Mucosa of rectum (tissue), 2 donors: ENCODE measurements around the gene SHISAL2A.

Source experiments
- H3K27ac ChIP-seq, 2 donors: one replicate each; pipeline ENCODE4 v1.7.0; 2013; ENCODE audit warnings: inconsistent platforms in 2 of 2, low read depth in 2 of 2, low read length in 2 of 2
- H3K27me3 ChIP-seq, 2 donors: one replicate each; pipeline ENCODE4 v1.7.0; 2013; ENCODE audit warnings: low read length in 2 of 2; ENCODE audit not compliant: control insufficient read depth in 2 of 2, insufficient read depth in 2 of 2
- H3K36me3 ChIP-seq, 2 donors: one replicate each; pipeline ENCODE4 v1.7.0; 2013; ENCODE audit warnings: low read length in 2 of 2; ENCODE audit not compliant: control insufficient read depth in 2 of 2, insufficient read depth in 2 of 2
- H3K4me1 ChIP-seq, 2 donors: one replicate each; pipeline ENCODE4 v1.7.0; 2013; ENCODE audit warnings: low read length in 2 of 2, mild to moderate bottlenecking in 1 of 2; ENCODE audit not compliant: control insufficient read depth in 2 of 2, insufficient read depth in 2 of 2
- H3K4me3 ChIP-seq, 2 donors: one replicate each; pipeline ENCODE4 v1.7.0; 2013; ENCODE audit warnings: low read length in 2 of 2
- H3K9ac ChIP-seq, 2 donors: one replicate each; pipeline ENCODE4 v1.7.0; 2013; ENCODE audit warnings: low read length in 2 of 2, low read depth in 1 of 2, mild to moderate bottlenecking in 1 of 2
- H3K9me3 ChIP-seq, 2 donors: one replicate each; pipeline ENCODE4 v1.7.0; 2013; ENCODE audit warnings: low read length in 2 of 2; ENCODE audit not compliant: control insufficient read depth in 2 of 2
- donor health status: healthy.
- donor health status: Normal muscosa, but diverticular disease.

Gene SHISAL2A

DNA sequence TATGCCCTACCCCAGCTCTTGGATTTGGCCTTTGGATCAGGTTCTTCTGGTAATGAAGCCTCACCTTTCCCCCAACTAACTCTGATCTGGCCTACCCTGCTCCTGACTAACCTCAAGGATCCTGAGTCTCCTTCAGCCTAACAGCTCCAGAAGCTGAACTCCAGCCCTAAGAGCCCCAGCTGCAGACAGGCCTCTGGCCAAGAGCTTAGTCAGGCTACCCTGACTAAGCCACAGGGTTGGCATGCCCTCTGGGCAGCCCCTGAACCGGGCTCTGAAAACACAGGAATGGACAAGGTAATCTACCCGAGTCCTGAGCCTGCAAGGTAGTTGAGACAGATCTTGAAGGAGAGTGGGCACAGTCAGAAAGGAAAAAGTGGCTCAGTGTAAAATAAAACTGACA, 35.7 kb downstream of the SHISAL2A start:
- Histone ChIP-seq H3K4me3 (no peak overlapping the region), H3K9ac (no peak overlapping the region), H3K4me1 (no peaks in the 10 kb centered on the region), H3K9me3 (no peaks in the 10 kb centered on the region), H3K36me3 (no peaks in the 10 kb centered on the region), H3K27ac (no peak overlapping the region), H3K27me3 (no peaks in the 10 kb centered on the region)

DNA sequence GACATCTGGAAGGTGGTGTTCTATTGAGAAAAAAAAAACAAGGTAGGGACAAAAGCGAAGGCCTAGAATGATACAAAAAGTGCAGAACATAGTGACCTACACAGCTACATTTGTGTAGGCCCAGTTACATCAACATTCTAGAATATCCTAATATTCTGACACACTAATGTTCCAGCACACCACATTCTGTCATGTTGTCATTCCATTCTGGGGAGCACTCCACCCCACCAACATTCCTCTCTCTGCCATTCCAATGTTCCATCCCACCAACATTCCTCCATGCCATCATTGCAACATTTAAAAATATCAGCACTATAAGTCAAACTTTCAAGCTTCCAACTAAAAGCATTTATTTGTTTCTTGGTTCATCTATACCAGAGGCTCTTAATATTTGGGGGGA, 36.7 kb downstream of the SHISAL2A start:
- H3K9me3 ChIP-seq: no peaks in the 10 kb centered on the region

DNA sequence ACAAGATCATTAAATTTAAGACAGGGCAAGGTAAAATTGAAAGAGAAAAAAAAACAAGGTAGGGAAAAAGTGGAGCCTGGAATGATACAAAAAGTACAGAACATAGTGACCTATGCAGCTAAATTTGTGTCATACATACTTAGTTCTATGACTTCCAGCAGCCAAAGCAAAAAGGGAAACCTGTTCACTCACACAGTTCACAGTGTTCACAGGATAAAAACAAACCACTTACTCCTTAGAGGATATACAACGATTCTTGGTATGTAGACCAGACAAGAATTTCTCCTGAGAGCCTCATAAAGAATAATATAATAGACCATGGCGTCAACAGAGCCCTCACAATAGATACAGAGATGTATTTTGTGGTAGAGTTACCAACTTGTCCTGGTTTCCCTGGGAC, 37.6 kb downstream of the SHISAL2A start:
- Histone ChIP-seq H3K9me3 (no peaks in the 10 kb centered on the region), H3K9ac (no peak overlapping the region), H3K4me3 (no peak overlapping the region), H3K27ac (no peak overlapping the region), H3K36me3 (no peaks in the 10 kb centered on the region), H3K27me3 (no peaks in the 10 kb centered on the region), H3K4me1 (no peaks in the 10 kb centered on the region)

More for the DNA sequence above, 36.7 kb downstream of the SHISAL2A start:
- H3K4me1 ChIP-seq: no peaks in the 10 kb centered on the region
- H3K36me3 ChIP-seq: no peaks in the 10 kb centered on the region
- H3K4me3 ChIP-seq: no peak overlapping the region
- H3K9ac ChIP-seq: no peak overlapping the region
- H3K27ac ChIP-seq: no peak overlapping the region
- H3K27me3 ChIP-seq: no peaks in the 10 kb centered on the region

DNA sequence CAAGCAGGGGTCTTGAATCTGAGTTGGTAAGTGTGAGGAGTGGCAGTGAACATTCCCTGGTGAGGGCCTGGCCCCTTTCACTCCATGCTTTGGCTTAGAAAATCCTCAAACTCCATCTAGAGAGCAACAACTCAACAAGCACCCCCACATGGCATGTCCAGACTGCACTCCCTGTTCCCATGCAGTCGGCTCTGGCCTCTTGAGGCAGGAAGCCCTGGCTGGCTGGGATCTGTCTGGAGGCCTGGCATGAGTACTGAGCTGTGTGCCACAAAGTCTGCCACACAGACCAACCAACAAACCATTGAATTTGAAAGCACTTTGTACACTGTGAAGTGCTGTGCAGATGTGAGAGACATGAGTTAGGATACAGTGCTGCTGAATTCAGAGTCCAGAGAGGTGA, 40.0 kb downstream of the SHISAL2A start:
- no peaks in the 10 kb centered on the region for H3K9me3 ChIP-seq
- no peak overlapping the region for H3K9ac ChIP-seq
- no peak overlapping the region for H3K27ac ChIP-seq
- H3K4me3 ChIP-seq: no peak overlapping the region
- no peaks in the 10 kb centered on the region for H3K27me3 ChIP-seq
- H3K36me3 ChIP-seq: no peaks in the 10 kb centered on the region
- no peaks in the 10 kb centered on the region for H3K4me1 ChIP-seq

DNA sequence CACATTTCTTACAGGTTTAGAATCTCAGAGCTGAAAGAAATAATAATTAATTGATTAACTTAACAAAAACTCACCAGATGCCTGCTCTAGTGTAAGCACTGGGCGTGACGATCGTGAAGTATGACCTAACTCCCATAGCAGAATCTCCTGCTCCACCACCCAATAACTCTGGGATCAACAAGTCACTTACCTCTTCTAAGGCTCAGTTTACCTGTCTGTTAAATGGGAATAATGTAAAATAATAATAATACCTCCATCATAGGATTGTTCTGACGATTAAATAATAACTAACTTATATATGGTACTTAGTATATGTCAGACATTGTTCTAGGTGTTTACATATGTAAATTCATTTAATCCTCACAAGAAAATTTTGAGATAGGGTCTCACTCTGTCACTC, 40.5 kb downstream of the SHISAL2A start:
- Histone ChIP-seq H3K4me3 (no peak overlapping the region), H3K9me3 (no peaks in the 10 kb centered on the region), H3K4me1 (no peaks in the 10 kb centered on the region), H3K27ac (no peak overlapping the region), H3K9ac (no peak overlapping the region), H3K36me3 (no peaks in the 10 kb centered on the region), H3K27me3 (no peaks in the 10 kb centered on the region)

DNA sequence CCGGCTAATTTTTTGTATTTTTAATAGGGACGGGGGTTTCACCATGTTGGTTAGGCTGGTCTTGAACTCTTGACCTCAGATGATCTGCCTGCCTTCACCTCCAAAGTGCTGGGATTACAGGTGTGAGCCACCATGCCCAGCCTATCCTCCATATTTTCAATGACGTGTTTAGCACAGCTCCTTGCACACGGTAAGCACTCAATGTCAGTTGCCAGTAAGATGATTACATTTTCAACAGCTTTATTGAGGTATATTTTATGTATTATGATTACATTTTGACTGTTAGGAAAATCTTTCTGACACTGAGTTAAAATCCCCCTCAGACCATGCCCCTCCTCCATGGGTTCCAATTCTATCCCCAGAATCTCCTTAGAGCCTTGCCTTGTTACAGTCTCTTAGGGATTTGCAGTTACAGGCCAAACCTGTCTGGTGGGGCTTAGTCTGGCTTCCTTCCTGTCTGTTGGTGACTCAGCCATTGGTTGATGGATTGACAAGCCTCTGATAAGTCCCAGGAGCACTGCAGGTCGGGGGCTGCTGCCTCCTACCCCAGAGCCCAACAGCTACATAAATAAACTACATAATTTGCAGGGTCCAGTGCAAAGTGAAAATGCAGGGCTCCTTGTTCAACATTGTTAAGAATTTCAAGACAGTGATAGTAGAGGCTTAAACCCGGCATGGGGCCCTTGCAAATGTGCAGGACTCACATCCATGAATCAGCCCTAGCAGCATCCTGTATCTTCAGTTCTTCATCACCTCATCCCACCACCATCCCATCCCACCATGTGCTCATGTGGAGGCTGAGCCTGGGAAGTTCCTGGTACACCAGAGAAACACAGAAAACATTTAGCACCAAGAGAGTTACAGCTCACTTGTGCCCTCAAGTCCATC, 41.8 kb downstream of the SHISAL2A start:
- Histone ChIP-seq H3K9ac (no peak overlapping the region), H3K4me1 (no peaks in the 10 kb centered on the region)

DNA sequence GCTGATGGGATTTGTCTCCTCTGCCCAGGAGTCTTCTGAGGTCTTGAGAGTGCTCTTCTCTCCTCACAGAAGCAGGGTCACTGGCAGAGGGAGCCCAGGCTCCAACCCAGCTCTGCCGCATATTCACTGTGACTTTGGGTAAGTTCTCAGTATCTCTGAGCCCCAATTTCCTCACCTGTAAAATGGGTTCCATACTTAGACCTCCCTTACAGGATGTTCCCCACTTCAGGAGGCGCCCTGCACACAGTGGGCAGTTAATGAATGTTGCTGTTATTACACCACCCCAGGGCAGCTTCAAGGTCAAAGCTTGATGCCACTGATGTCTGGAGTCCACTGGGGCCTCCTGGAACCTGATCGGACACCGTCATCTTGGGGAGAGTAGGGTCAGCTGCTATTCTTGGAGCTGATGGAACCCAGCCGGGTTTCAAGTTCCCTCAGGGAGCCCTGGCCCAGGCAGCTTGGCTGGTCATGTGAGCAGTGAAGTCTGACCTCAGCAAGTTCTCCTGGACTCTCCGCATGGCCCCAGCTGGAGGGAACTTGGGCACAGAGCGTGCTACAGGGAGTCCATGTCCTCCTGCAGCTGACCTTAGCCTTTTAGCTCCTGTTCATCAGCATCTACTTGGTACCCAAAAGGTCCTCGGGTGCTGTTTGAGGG, 43.4 kb downstream of the SHISAL2A start:
- Histone ChIP-seq H3K27me3 (no peaks in the 10 kb centered on the region), H3K9me3 (no peaks in the 10 kb centered on the region), H3K4me3 (no peak overlapping the region), H3K27ac (no peak overlapping the region), H3K9ac (no peak overlapping the region), H3K4me1 (no peaks in the 10 kb centered on the region), H3K36me3 (no peaks in the 10 kb centered on the region)

More for the DNA sequence above, 41.8 kb downstream of the SHISAL2A start:
- no peaks in the 10 kb centered on the region for H3K9me3 ChIP-seq
- no peaks in the 10 kb centered on the region for H3K27me3 ChIP-seq
- no peaks in the 10 kb centered on the region for H3K36me3 ChIP-seq
- H3K27ac ChIP-seq: no peak overlapping the region
- no peak overlapping the region for H3K4me3 ChIP-seq

DNA sequence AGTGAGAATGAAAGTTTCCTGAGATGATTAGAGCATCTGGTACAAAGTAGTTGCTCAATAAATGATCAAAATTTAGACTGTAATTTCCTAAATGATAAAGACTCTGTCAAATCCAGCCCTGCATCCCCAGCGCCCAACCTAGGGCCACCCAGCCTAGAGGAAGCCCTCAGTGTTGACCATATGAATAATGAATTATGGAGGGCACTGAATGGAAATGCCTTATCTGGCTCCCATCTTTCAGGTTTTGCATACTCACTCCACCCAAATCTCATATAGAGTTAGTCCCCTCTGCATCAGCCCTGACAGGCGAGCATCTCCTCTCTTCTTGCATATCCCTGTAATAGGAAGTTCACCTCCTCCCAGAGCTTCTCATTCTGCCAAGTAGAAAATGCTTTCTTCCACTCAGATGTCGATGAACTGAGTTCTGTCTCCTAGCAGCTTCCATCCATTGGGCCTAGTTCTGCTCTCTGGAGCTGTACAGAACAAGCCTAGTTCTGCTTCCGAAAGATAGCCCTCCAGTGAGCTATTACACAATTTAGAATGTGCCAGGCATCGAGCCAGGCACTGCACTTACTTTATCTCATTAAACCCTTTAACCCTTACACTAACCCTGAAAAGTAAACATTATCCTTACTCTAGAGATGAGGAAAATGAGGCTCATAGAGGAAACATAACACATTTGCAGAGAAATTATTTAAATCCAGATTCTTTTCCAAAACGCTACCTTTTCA, 44.3 kb downstream of the SHISAL2A start:
- H3K27me3 ChIP-seq: no peaks in the 10 kb centered on the region
- H3K9me3 ChIP-seq: no peaks in the 10 kb centered on the region
- H3K36me3 ChIP-seq: no peaks in the 10 kb centered on the region
- no peak overlapping the region for H3K9ac ChIP-seq
- no peaks in the 10 kb centered on the region for H3K4me1 ChIP-seq
- H3K4me3 ChIP-seq: no peak overlapping the region
- no peak overlapping the region for H3K27ac ChIP-seq

DNA sequence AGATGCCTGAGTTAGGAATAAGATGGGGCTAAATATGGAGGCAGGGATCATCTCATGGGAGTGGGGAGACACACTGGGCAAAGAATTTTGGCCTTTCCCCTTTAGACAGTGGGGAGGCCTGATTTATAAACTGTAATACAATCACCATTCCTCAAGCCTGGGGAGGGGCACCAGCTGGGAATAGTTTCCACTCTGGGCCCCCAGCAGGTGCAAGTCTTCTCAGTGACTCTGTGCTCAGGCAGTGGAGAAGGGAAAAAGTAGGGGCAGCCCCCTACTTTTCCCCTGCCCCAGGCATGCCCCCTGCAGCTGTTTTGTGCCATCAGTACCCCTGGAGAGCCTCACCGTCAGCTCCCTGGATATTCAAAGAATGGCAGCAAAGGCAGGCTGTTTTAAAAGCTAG, 46.1 kb downstream of the SHISAL2A start:
- Histone ChIP-seq H3K9me3 (no peaks in the 10 kb centered on the region), H3K9ac (no peak overlapping the region), H3K27ac (no peak overlapping the region), H3K36me3 (no peaks in the 10 kb centered on the region), H3K4me1 (no peaks in the 10 kb centered on the region), H3K4me3 (no peak overlapping the region), H3K27me3 (no peaks in the 10 kb centered on the region)

DNA sequence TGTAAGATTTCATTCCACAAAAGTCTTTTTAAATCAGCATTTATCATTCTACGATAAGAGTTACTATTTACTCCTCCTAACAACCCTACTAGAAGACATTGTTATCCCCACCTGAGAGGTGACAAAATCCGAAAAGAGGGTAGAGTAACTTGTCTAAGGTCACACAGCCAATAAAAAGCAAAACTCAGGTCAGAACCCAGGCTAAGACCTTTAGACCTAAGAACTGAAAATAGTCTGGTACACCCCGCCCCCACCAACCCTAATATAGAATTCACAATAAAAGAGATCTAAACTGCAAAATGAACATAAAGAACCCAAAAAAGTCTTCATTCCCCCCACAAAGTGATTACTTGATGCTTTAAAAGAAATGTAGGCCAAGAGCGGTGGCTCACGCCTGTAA, 46.5 kb downstream of the SHISAL2A start:
- no peaks in the 10 kb centered on the region for H3K27me3 ChIP-seq
- H3K27ac ChIP-seq: no peak overlapping the region
- H3K9ac ChIP-seq: no peak overlapping the region
- no peak overlapping the region for H3K4me3 ChIP-seq
- no peaks in the 10 kb centered on the region for H3K36me3 ChIP-seq
- H3K4me1 ChIP-seq: no peaks in the 10 kb centered on the region
- H3K9me3 ChIP-seq: no peaks in the 10 kb centered on the region
